Frontal cortex (tissue), 4 donors: Measurements from ENCODE around the gene CHTF8. TPM values are rescaled to one million over a fixed set of nuclear protein-coding genes. Genes with fewer than 3 reads are reported as not detected.
"Not testable (repeated sequence)": the region's sequence is repeated elsewhere in the genome, so short reads cannot be mapped to it uniquely, and the experiment has no call there.

ENCODE experiments used
- DNase-seq, 2 donors: peaks; one replicate each; pipeline ENCODE4 v3.0.0; 2012; ENCODE audit warnings: low spot score in 2 of 2
- FAIRE-seq: peaks from 2 replicates; lab custom pipeline; 2012; peaks lifted over from hg19 to GRCh38; lab: Jason Lieb, UNC
- total RNA-seq: library from RNA; depleted of rRNA; stranded (reverse); fragments of >200 nt; gene quantifications from one replicate; pipeline ENCODE4 v1.2.3, GENCODE V29; 2014
- donor health status: control.
- donor health status: control.
- donor health status: control.

CHTF8 gene
- total RNA-seq, 1 donor from 2014 or later = 26.5 TPM

- DNase-seq = no peak
- FAIRE-seq = no peak
Measured at GRCh38 chr16:69141014-69141413, 8.6 kb upstream of the CHTF8 start.

GRCh38 chr16:69139464-69139863, 7.1 kb upstream of the CHTF8 start:
- not testable (repeated sequence) for FAIRE-seq, DNase-seq

GRCh38 chr16:69138608-69139007, 6.2 kb upstream of the CHTF8 start:
- FAIRE-seq = no peak
- no peak for DNase-seq

GRCh38 chr16:69133373-69133954, 1.1 kb upstream of the CHTF8 start:
- DNase-seq = no peak

GRCh38 chr16:69131839-69132423, 457 bp downstream of the CHTF8 start:
- DNase-seq (peak; percentile 90 to 93), FAIRE-seq (no peak)

More at GRCh38 chr16:69133373-69133954, 1.1 kb upstream of the CHTF8 start:
- FAIRE-seq = no peak

GRCh38 chr16:69131167-69131838, 1.1 kb downstream of the CHTF8 start:
- DNase-seq = peak; percentile 40 to 52
- no peak for FAIRE-seq

- DNase-seq = no peak
- no peak for FAIRE-seq
Measured at GRCh38 chr16:69130461-69130860, 1.9 kb downstream of the CHTF8 start.

GRCh38 chr16:69127966-69128510, 4.3 kb downstream of the CHTF8 start:
- DNase-seq (no peak), FAIRE-seq (no peak)

GRCh38 chr16:69126801-69127200, 5.6 kb downstream of the CHTF8 start:
- not testable (repeated sequence) for DNase-seq, FAIRE-seq

- FAIRE-seq = no peak
- DNase-seq = no peak
Measured at GRCh38 chr16:69126221-69126620, 6.2 kb downstream of the CHTF8 start.

GRCh38 chr16:69124961-69125360, 7.4 kb downstream of the CHTF8 start:
- not testable (repeated sequence) for FAIRE-seq, DNase-seq

- DNase-seq, FAIRE-seq: not testable (repeated sequence)
Measured at GRCh38 chr16:69124406-69124805, 8.0 kb downstream of the CHTF8 start.

GRCh38 chr16:69123910-69124309, 8.5 kb downstream of the CHTF8 start:
- FAIRE-seq (no peak), DNase-seq (peak in 1 of 2 donors; percentile 63)

- FAIRE-seq = no peak
- DNase-seq = no peak
Measured at GRCh38 chr16:69120096-69120664, 12.2 kb downstream of the CHTF8 start.

GRCh38 chr16:69119536-69119935, 12.9 kb downstream of the CHTF8 start:
- DNase-seq = no peak
- no peak for FAIRE-seq

- DNase-seq (no peak), FAIRE-seq (no peak)
Measured at GRCh38 chr16:69118994-69119393, 13.4 kb downstream of the CHTF8 start.

- no peak for FAIRE-seq
- DNase-seq = no peak
Measured at GRCh38 chr16:69118468-69118867, 13.9 kb downstream of the CHTF8 start.

GRCh38 chr16:69116906-69117305, 15.5 kb downstream of the CHTF8 start:
- no peak for FAIRE-seq

GRCh38 chr16:69116256-69116875, 16.0 kb downstream of the CHTF8 start:
- no peak for DNase-seq

More at GRCh38 chr16:69116906-69117305, 15.5 kb downstream of the CHTF8 start:
- no peak for DNase-seq

GRCh38 chr16:69115837-69116236, 16.6 kb downstream of the CHTF8 start:
- no peak for FAIRE-seq

More at GRCh38 chr16:69116256-69116875, 16.0 kb downstream of the CHTF8 start:
- no peak for FAIRE-seq

More at GRCh38 chr16:69115837-69116236, 16.6 kb downstream of the CHTF8 start:
- no peak for DNase-seq
